Measurements from ENCODE around the gene CCDC34.
"Not testable (repeated sequence)": the region's sequence is repeated elsewhere in the genome, so short reads cannot be mapped to it uniquely, and the experiment has no call there.

The CCDC34 gene

GRCh38 chr11:27361649-27362431 lies 1.2 kb downstream of the CCDC34 start:
- DNase-seq (ENCODE audit: low spot score) = peak; percentile 5

GRCh38 chr11:27358296-27358695 lies 4.7 kb downstream of the CCDC34 start:
- no peak for DNase-seq (ENCODE audit: low spot score)

DNA sequence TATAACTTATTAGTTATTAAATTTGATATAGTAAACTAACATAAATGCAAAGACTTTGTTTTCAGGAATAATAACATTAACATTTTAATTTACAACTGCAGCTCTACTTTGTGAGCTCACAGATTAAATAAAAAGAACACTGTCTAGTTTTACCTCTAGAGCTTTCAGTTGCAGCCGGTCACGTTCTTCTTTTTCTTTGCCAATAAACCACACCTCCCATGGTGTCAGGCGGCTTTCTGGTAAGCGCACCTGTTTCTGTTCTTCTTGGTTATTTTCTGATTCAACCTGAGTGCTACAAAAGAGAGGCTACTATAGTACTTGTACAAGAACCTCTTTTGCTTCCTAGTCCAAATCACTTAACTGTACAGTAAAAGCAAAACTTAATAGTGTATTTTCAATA lies 5.8 kb downstream of the CCDC34 start:
- no peak for DNase-seq (ENCODE audit: low spot score)

- no peak for DNase-seq (ENCODE audit: low spot score)
Measured at GRCh38 chr11:27356624-27357222, 6.3 kb downstream of the CCDC34 start.

DNA sequence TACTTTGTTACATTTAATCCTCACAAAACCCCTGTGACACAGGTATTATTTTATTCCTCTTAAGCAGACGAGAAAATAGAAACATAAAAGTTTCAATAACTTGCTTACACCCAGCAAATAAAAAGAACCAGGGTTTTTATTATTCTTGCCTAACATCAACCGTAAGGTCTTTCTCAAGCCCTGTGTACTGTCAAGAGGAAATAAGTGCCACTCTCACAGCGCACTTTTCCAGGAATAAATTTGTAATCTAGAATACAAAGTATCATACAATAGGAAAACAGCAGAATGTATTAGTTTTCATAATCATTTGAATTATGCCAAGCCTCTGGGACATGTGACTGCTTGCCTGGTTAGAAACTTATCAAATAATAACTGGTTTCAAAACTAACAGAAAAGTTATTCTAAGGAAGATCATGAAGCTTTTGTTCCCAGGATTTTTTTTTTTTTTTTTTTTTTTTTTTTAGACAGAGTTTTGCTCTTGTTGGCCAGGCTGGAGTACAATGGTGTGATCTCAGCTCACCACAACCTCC lies 7.4 kb downstream of the CCDC34 start:
- DNase-seq (ENCODE audit: low spot score) = no peak

DNA sequence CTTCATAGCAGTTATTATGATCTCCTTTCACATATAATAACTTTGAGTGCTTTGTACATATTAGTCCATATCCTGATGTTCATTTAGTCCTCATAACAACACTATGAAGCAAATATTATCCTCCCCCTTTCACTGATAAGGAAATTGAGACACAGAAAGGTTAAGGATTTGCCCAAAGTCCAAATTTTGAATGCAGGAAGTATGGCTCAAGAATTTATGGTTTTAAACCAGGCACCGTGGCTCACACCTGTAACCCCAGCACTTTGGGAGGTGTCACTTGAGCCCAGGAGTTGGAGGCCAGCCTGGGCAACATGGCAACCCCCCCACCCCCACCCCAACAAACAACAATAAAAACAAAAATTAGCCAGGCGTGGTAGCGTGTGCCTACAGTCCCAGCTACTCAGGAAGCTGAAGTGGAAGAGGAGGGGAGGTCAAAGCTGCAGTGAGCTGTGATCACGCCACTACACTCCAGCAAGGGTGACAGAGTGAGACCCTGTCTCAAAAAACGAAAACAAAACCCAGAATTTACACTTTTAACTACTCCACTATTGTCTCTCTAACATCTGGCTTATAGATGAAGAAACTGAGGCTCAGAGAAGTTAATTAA lies 8.6 kb downstream of the CCDC34 start:
- no peak for DNase-seq (ENCODE audit: low spot score)

- DNase-seq (ENCODE audit: low spot score) = no peak
Measured at GRCh38 chr11:27353593-27354358, 9.2 kb downstream of the CCDC34 start.

- no peak for DNase-seq (ENCODE audit: low spot score)
Measured at GRCh38 chr11:27352781-27353180, 10.2 kb downstream of the CCDC34 start.

DNA sequence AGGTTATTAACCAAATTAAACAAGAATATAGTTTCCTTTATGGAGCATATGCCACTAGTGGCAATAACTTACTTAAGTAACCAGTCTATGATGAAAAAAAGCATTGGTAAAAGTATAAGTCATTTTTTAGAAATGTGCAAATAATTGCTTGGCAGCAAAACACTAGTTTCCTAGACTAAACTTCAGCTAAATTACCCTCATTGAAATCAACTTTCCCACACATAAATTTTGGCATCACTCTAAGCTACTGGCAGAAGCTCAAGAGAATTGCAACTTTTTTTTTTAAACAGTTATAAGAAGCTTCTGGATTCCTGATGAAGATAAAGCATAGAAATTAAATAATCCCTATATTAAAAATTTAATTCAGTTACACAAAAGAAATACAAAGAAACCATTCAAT lies 12.5 kb downstream of the CCDC34 start:
- DNase-seq (ENCODE audit: low spot score) = no peak

- no peak for DNase-seq (ENCODE audit: low spot score)
Measured at GRCh38 chr11:27349919-27350318, 13.1 kb downstream of the CCDC34 start.

GRCh38 chr11:27348340-27348873 lies 14.6 kb downstream of the CCDC34 start:
- DNase-seq (ENCODE audit: low spot score) = no peak

- DNase-seq (ENCODE audit: low spot score) = no peak
Measured at GRCh38 chr11:27347359-27348339, 15.4 kb downstream of the CCDC34 start.

DNA sequence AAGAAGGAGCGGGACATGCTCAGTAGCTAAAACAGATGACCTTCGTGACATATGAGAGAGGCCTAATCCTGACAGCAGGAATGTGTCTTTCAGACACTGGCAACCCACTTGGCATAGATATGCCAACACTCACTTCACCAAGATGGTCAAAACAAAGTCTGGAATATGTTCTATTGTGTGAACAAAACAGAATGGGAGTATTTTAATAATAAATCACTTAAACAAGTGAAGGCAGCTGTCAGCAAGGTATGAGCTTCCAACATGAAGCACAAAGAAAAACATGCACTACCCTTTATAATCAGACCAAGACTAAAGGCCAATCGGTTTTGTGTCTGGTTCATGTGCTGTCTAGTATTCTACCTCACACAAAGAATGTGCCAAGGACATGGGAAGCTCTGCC lies 23.1 kb downstream of the CCDC34 start:
- DNase-seq (ENCODE audit: low spot score) = no peak

- DNase-seq (ENCODE audit: low spot score) = not testable (repeated sequence)
Measured at GRCh38 chr11:27334764-27335163, 28.3 kb downstream of the CCDC34 start.

GRCh38 chr11:27331981-27332380 lies 31.0 kb downstream of the CCDC34 start:
- no peak for DNase-seq (ENCODE audit: low spot score)

DNA sequence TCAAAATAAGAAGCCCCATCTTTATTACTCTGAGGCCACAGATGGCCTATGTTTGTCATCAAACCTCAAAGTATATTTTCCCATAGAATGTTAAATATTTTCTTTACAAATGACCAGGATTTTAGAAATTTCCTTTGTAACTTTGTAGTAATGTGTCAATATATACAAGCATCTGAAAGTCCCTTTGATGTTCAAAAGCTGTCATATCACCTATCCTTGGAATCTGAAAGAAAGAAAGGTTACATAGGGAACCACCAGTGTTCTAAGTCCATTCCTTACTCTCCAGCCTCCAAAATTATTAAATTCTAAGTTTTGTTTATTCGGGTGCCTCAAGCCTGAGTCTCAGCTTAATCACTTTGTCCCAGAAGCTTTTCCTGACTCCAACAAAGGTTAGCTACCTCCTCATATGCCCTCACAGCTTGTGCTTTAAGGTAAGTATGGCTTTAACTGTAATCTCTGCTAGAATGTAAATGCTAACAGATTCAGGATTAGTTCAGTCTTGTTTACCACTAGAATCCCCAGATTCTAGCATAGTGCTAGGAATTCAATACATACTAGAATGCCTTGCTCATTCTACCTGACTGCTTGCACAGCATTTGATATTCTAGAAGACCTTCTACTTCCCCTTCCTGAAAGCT lies 32.3 kb downstream of the CCDC34 start:
- no peak for DNase-seq (ENCODE audit: low spot score)

DNA sequence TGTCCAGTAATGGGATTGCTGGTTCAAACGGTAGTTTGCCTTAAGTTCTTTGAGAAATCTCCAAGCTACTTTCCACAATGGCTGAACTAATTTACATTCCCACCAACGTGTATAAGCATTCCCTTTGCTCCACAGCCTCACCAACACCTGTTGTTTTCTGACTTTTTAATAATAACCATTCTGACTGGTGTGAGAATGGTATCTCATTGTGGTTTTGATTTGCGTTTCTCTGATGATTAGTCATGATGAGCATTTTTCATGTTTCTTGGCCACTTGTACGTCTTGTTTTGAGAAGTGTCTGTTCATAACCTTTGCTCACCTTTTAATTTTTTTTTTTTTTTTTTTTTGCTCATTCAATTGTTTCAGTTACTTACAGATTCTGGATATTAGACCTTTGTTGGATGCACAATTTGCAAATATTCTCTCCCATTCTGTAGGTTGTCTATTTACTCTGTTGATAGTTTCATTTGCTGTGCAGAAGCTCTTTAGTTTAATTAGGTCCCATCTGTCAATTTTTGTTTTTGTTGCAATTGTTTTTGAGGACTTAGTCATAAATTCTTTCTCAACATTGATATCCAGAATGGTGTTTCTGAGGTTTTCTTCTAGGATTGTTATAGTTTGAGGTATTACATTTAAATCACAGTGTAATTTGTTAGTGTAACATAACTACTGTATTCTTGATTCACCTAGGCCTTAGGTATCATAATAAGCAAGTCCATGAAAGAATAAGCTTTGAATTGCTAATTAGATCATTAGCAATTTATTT lies 33.0 kb downstream of the CCDC34 start:
- DNase-seq (ENCODE audit: low spot score) = no peak

DNA sequence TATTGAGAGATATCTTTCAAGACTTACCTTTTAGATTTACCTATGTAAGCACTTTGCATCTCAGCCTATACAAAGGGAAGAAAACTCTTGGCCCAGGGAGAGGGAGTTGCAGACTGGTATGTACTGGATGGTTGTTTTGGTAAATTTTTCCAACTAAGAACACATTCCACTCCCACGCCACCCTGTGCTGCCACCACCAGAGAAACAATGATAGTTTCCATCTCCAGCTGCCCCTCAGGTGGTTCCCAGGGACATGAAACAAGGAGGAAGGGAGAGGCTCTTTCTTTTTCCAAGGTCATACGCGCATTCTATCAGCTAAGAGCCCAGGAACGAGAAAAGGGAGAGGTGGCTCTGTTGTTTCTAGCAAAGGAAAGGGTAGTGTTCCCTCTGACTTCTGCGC lies 34.4 kb downstream of the CCDC34 start:
- no peak for DNase-seq (ENCODE audit: low spot score)

DNA sequence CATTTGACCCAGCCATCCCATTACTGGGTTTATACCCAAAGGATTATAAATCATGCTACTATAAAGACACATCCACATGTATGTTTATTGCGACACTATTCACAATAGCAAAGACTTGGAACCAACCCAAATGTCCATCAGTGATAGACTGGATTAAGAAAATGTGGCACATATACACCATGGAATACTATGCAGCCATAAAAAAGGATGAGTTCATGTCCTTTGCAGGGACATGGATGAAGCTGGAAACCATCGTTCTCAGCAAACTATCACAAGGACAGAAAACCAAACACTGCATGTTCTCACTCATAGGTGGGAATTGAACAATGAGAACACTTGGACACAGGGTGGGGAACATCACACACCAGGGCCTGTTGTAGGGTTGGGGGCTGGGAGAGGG lies 36.0 kb downstream of the CCDC34 start:
- DNase-seq (ENCODE audit: low spot score) = not testable (repeated sequence)

GRCh38 chr11:27322196-27322595 lies 40.8 kb downstream of the CCDC34 start:
- DNase-seq (ENCODE audit: low spot score) = not testable (repeated sequence)

Measured in NAMALWA (cell line).